Neuronal stem cell (in vitro differentiated cells): Measurements from ENCODE around the gene CRYAB.

Source experiments
- DNase-seq: peaks from one replicate; pipeline ENCODE4 v3.0.0-alpha.2; 2013; ENCODE audit warnings: low spot score
- H2AFZ ChIP-seq: one replicate; pipeline ENCODE4 v1.6.1; 2013; ENCODE audit warnings: mild to moderate bottlenecking, low read length, inconsistent platforms
- H2AK5ac ChIP-seq: 2 replicates; pipeline ENCODE4 v1.6.1; 2013; ENCODE audit warnings: low read depth, mild to moderate bottlenecking, inconsistent platforms, low read length, moderate library complexity, mixed read lengths
- H2BK120ac ChIP-seq: 2 replicates; pipeline ENCODE4 v1.6.1; 2013; ENCODE audit warnings: low read depth, mild to moderate bottlenecking, inconsistent platforms, low read length, moderate library complexity, mixed read lengths
- H2BK12ac ChIP-seq: one replicate; pipeline ENCODE4 v1.6.1; 2013; ENCODE audit warnings: low read length, inconsistent platforms
- H2BK15ac ChIP-seq: 2 replicates; pipeline ENCODE4 v1.6.1; 2013; ENCODE audit warnings: mild to moderate bottlenecking, low read length, inconsistent platforms, mixed read lengths
- H2BK5ac ChIP-seq: one replicate; pipeline ENCODE4 v1.6.1; 2013; ENCODE audit warnings: inconsistent platforms, mild to moderate bottlenecking, low read length, moderate library complexity
- H3K14ac ChIP-seq: one replicate; pipeline ENCODE4 v1.6.1; 2013; ENCODE audit warnings: low read length, inconsistent platforms
- H3K18ac ChIP-seq: 2 replicates; pipeline ENCODE4 v1.6.1; 2013; ENCODE audit warnings: low read length, inconsistent platforms
- H3K23ac ChIP-seq: 2 replicates; pipeline ENCODE4 v1.6.1; 2013; ENCODE audit warnings: low read depth, mild to moderate bottlenecking, mixed read lengths, low read length, inconsistent platforms; ENCODE audit not compliant: poor library complexity
- H3K27ac ChIP-seq: replicated peaks from 3 replicates; pipeline ENCODE4 v1.5.1; 2013; ENCODE audit warnings: low read length, inconsistent platforms
- H3K27me3 ChIP-seq, 3 experiments: 2 replicates each; pipeline ENCODE4 v1.6.1; 2013; ENCODE audit warnings: low read length in 3 of 3, mild to moderate bottlenecking in 2 of 3, inconsistent platforms in 1 of 3, low read depth in 1 of 3, mixed read lengths in 1 of 3, moderate library complexity in 1 of 3; ENCODE audit not compliant: control insufficient read depth in 3 of 3, insufficient read depth in 3 of 3
- H3K36me3 ChIP-seq, 2 donors: replicated peaks in 1 of 2; 2 replicates each; pipeline ENCODE4 v1.6.1; 2013; ENCODE audit warnings: low read length in 2 of 2; ENCODE audit not compliant: control insufficient read depth in 2 of 2, insufficient read depth in 2 of 2
- H3K4ac ChIP-seq: 2 replicates; pipeline ENCODE4 v1.6.1; 2013; ENCODE audit warnings: inconsistent platforms, mild to moderate bottlenecking, low read length, moderate library complexity
- H3K4me1 ChIP-seq, 2 donors: 1 replicate in 1 of 2; 2 replicates in 1 of 2; pipeline ENCODE4 v1.6.1; 2013; ENCODE audit warnings: low read length in 2 of 2, low read depth in 1 of 2; ENCODE audit not compliant: control insufficient read depth in 2 of 2, insufficient read depth in 1 of 2
- H3K4me2 ChIP-seq: one replicate; pipeline ENCODE4 v1.6.1; 2013; ENCODE audit warnings: mild to moderate bottlenecking, low read length, inconsistent platforms; ENCODE audit not compliant: insufficient read depth, poor library complexity, severe bottlenecking
- H3K4me3 ChIP-seq, 2 donors: 2 replicates each; pipeline ENCODE4 v1.5.1; 2013; ENCODE audit warnings: low read length in 2 of 2, mild to moderate bottlenecking in 2 of 2, inconsistent platforms in 1 of 2, moderate library complexity in 1 of 2
- H3K79me1 ChIP-seq: one replicate; pipeline ENCODE4 v1.6.1; 2013; ENCODE audit warnings: low read depth, mild to moderate bottlenecking, inconsistent platforms, low read length, moderate library complexity
- H3K9ac ChIP-seq: one replicate; pipeline ENCODE4 v1.6.1; 2013; ENCODE audit warnings: mild to moderate bottlenecking, low read depth, low read length, inconsistent platforms; ENCODE audit not compliant: poor library complexity
- H3K9me3 ChIP-seq, 2 donors: replicated peaks in 1 of 2; 2 replicates each; pipeline versions ENCODE3 to v1.6.1; 2013; ENCODE audit warnings: low read length in 2 of 2, mild to moderate bottlenecking in 2 of 2, inconsistent platforms in 1 of 2, low read depth in 1 of 2, mixed read lengths in 1 of 2, moderate library complexity in 1 of 2; ENCODE audit not compliant: control insufficient read depth in 2 of 2, insufficient read depth in 1 of 2
- H4K8ac ChIP-seq: one replicate; pipeline ENCODE4 v1.6.1; 2013; ENCODE audit warnings: low read depth, mild to moderate bottlenecking, inconsistent platforms, low read length, moderate library complexity
- H4K91ac ChIP-seq: one replicate; pipeline ENCODE4 v1.6.1; 2013; ENCODE audit warnings: low read length, low read depth, mild to moderate bottlenecking, inconsistent platforms; ENCODE audit not compliant: poor library complexity
- WGBS, 2 donors: extraction: QIAGEN DNeasy Blood & Tissue Kit; methylation state at CpG; one replicate each; pipeline ENCODE4 v1.1.7; 2013; ENCODE audit warnings: missing lambda C conversion rate in 2 of 2, mixed read lengths in 1 of 2; ENCODE audit not compliant: insufficient read length in 2 of 2, insufficient replicate concordance in 1 of 2; ENCODE audit errors: extremely low coverage in 2 of 2; 5-methylcytosine and 5-hydroxymethylcytosine counted together

Gene CRYAB

DNA sequence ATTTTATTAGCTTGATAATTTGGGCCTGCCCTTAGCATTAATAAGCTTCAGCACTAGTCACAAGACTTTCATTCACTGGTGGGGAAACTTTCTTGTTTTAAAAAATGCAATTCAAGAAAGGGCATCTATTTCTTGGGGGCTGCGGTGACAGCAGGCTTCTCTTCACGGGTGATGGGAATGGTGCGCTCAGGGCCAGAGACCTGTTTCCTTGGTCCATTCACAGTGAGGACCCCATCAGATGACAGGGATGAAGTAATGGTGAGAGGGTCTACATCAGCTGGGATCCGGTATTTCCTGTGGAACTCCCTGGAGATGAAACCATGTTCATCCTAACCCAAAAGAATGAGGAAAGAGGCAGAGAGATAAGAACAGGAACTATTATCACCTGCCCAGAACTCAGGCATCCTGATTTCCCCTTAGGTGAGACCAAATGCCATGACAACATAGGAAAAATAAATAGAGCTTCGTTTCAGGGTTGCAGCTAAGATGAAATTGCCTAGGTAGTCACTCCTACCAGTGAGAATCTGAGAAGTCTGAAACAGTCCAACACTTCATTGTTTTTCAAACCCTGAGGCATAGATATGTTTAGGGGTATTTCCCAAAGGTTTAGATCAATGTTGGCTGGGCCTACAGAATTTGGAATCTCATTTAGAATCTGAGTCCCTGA, 2.8 kb downstream of the CRYAB start:
- Histone ChIP-seq H3K14ac (no peak overlapping the region), H2BK120ac (no peak overlapping the region), H2BK15ac (no peak overlapping the region), H3K4ac (no peak overlapping the region), H3K18ac (no peak overlapping the region), H3K9ac (no peak overlapping the region), H3K27me3 (no peaks in the 10 kb centered on the region), H4K8ac (no peak overlapping the region), H3K79me1 (no peaks in the 10 kb centered on the region), H3K23ac (no peak overlapping the region), H2AK5ac (no peak overlapping the region), H2AFZ (no peak overlapping the region), H3K9me3 (no peaks in the 10 kb centered on the region), H3K27ac (no peak overlapping the region), H3K4me3 (no peak overlapping the region), H3K4me1 (peaks cover 5 to 13% of the 10 kb centered on the region in 2 donors), H3K36me3 (no peaks in the 10 kb centered on the region), H2BK12ac (no peak overlapping the region), H3K4me2 (no peak overlapping the region), H2BK5ac (no peak overlapping the region), H4K91ac (no peak overlapping the region)
- no peak for DNase-seq
- WGBS, 2 donors: no CpG with 5 or more reads among the region's 5 CpGs

DNA sequence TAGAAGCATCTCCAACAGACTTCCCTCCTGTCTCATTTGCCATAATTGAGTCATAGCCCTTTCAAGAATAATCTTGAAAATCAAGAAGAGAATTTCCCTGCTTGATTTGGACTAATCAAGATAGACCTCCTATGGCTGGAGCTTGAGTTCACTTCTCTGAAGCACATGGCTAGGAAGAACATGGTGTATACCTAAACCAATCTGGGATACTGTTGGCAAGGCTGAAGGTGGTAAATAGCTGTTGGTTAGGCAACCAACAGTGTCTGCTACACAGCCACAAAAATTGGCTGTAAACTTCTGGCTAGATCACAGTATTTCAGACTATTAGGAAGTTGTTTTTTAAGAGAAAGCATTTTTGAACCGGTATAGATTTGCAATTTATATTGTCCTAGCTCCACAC, 4.9 kb downstream of the CRYAB start:
- Histone ChIP-seq H3K23ac (no peak overlapping the region), H3K9me3 (no peaks in the 10 kb centered on the region), H3K4me2 (no peak overlapping the region), H3K36me3 (no peaks in the 10 kb centered on the region), H3K27ac (no peak overlapping the region), H2AK5ac (no peak overlapping the region), H2AFZ (peak overlapping the region; percentile 17), H2BK5ac (no peak overlapping the region), H3K14ac (no peak overlapping the region), H2BK120ac (no peak overlapping the region), H3K9ac (no peak overlapping the region), H2BK15ac (no peak overlapping the region), H4K8ac (no peak overlapping the region), H2BK12ac (no peak overlapping the region), H3K4me1 (peaks cover 0 to 3% of the 10 kb centered on the region in 2 donors), H3K4me3 (no peak overlapping the region), H3K27me3 (no peaks in the 10 kb centered on the region), H3K79me1 (no peaks in the 10 kb centered on the region), H4K91ac (no peak overlapping the region), H3K4ac (no peak overlapping the region), H3K18ac (no peak overlapping the region)
- no peak for DNase-seq
- WGBS, 2 donors: no CpG with 5 or more reads among the region's 1 CpG

DNA sequence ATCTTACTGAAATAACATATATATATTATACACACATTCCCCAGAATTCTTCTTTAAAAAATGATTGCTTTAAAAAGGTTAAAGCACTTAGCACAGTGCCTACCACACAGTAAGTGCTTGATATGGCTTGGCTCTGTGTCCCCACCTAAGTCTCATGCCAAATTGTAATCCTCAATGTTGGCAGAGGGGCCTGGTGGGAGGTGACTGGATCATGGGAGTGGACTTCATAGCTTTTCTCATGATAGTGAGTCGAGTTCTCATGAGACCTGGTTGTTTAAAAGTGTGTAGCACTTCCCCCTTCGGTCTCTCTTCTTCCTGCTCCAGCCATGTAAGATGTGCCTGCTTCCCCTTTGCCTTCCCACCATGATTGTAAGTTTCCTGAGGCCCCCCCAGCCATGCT, 6.2 kb downstream of the CRYAB start:
- no peak overlapping the region for H3K4ac ChIP-seq
- no peak overlapping the region for H2BK5ac ChIP-seq
- H2BK15ac ChIP-seq: no peak overlapping the region
- no peak for DNase-seq
- no peak overlapping the region for H3K9ac ChIP-seq
- H3K36me3 ChIP-seq: no peaks in the 10 kb centered on the region
- H4K8ac ChIP-seq: no peak overlapping the region
- H4K91ac ChIP-seq: no peak overlapping the region
- H3K14ac ChIP-seq: no peak overlapping the region
- no peak overlapping the region for H3K18ac ChIP-seq
- no peak overlapping the region for H2AK5ac ChIP-seq
- no peaks in the 10 kb centered on the region for H3K79me1 ChIP-seq
- no peaks in the 10 kb centered on the region for H3K4me1 ChIP-seq
- H3K9me3 ChIP-seq: no peaks in the 10 kb centered on the region
- H3K4me2 ChIP-seq: no peak overlapping the region
- no peak overlapping the region for H2BK12ac ChIP-seq
- H3K4me3 ChIP-seq: no peak overlapping the region
- H3K23ac ChIP-seq: no peak overlapping the region
- no CpG with 5 or more reads among the region's 2 CpGs for WGBS, 2 donors
- H3K27ac ChIP-seq: no peak overlapping the region
- no peak overlapping the region for H2BK120ac ChIP-seq
- H2AFZ ChIP-seq: no peak overlapping the region
- no peaks in the 10 kb centered on the region for H3K27me3 ChIP-seq

DNA sequence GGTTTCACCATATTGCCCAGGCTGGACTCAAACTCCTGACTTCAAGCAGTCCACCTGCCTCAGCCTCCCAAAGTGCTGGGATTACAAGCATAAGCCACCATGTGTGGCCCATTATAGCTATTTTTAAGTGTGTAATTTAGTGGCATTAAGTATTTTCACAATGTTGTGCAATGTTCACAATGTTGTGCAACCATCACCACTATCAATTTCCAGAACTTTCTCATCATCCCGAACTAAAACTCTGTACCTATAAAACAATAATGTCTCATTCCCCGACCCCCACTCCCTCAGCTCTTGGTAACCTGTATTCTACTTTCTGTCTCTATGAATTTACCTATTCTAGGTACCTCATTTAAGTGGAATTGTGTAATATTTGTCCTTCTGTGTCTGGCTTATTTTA, 24.7 kb downstream of the CRYAB start:
- H3K9me3 ChIP-seq: no peaks in the 10 kb centered on the region
- H4K8ac ChIP-seq: no peak overlapping the region
- no peak for DNase-seq
- H3K4me3 ChIP-seq: no peak overlapping the region
- H2BK15ac ChIP-seq: no peak overlapping the region
- H3K79me1 ChIP-seq: no peaks in the 10 kb centered on the region
- no peak overlapping the region for H4K91ac ChIP-seq
- H3K18ac ChIP-seq: no peak overlapping the region
- no peaks in the 10 kb centered on the region for H3K4me1 ChIP-seq
- H2AFZ ChIP-seq: no peak overlapping the region
- H2BK120ac ChIP-seq: no peak overlapping the region
- H2BK5ac ChIP-seq: no peak overlapping the region
- no peak overlapping the region for H2AK5ac ChIP-seq
- no peak overlapping the region for H2BK12ac ChIP-seq
- H3K14ac ChIP-seq: no peak overlapping the region
- H3K9ac ChIP-seq: no peak overlapping the region
- no CpG with 5 or more reads among the region's 2 CpGs for WGBS, 2 donors
- no peak overlapping the region for H3K27ac ChIP-seq
- H3K36me3 ChIP-seq: peaks cover 0 to 2% of the 10 kb centered on the region in 2 donors
- no peak overlapping the region for H3K4ac ChIP-seq
- H3K27me3 ChIP-seq: no peaks in the 10 kb centered on the region
- H3K4me2 ChIP-seq: no peak overlapping the region
- no peak overlapping the region for H3K23ac ChIP-seq
